Measurements from ENCODE around the gene NEUROG2. TPM values are rescaled to one million over a fixed set of nuclear protein-coding genes. Genes with fewer than 3 reads are reported as not detected.

The NEUROG2 gene
- not detected for total RNA-seq
- not detected for polyA plus RNA-seq (2013, experiment 1 of 2)
- polyA plus RNA-seq (2013, experiment 2 of 2): not detected
- 0 to 0.40 (median 0) reads per million in 172 experiments for total RNA-seq

- H3K4me3 ChIP-seq (ENCODE audit: low read length): peak within 1 kb of the TSS; percentile 63
- intact Hi-C loops (cut with DNase I, micrococcal nuclease): no loop called here
- ATAC-seq (ENCODE audit: poor library complexity) (peak; percentile 5), DNase-seq (no peak)
- H3K27ac Mint-ChIP-seq: peak within 1 kb of the TSS; percentile 28
- H3K36me3 Mint-ChIP-seq (ENCODE audit: low read depth): no peaks in the 10 kb centered on the region
- ChIA-PET POLR2A (interaction anchor here (2.4 kb wide), 1 partner anchor 230 kb away, joined by 5 read pairs; the partner anchor contains the start of gene TIFA), CTCF (interaction anchor here (0.7 kb wide), 1 partner anchor 141 kb away, joined by 3 read pairs; no protein-coding TSS in a partner anchor)
- peaks cover 9 to 36% of the 10 kb centered on the region in 2 experiments for H3K9me3 ChIP-seq (ENCODE audit: control insufficient read depth in 1 of 2, insufficient read depth in 1 of 2, low read length in 2 of 2)
- peaks cover 83 to 98% of the 10 kb centered on the region in 2 experiments for H3K27me3 ChIP-seq (ENCODE audit: control insufficient read depth in 1 of 2, insufficient read depth in 2 of 2, low read length in 2 of 2)
- H3K4me1 ChIP-seq (ENCODE audit: insufficient read depth, low read length): peaks cover 50% of the 10 kb centered on the region
- no peaks in the 10 kb centered on the region for H3K9me3 Mint-ChIP-seq
- H3K4me3 Mint-ChIP-seq: peak within 1 kb of the TSS; percentile 90
- no peak for TF ChIP-seq CTCF (IDR thresholded peaks at IDR 0.05)
- peaks cover 100% of the 10 kb centered on the region for H3K27me3 Mint-ChIP-seq
- no peak within 1 kb of the TSS for H3K27ac ChIP-seq (ENCODE audit: low read depth in 1 of 2, low read length in 2 of 2)
- peaks cover 81% of the 10 kb centered on the region for H3K4me1 Mint-ChIP-seq (ENCODE audit: low read depth)
- H3K36me3 ChIP-seq (ENCODE audit: insufficient read depth, low read length): no peaks in the 10 kb centered on the region
These were observed at the start of gene NEUROG2 for GRCh38 chr4:112516066-112516470. TSS of gene NEUROG2 (minus strand) at chr4:112516180. CDS start at chr4:112515475, 705 bp downstream.

GRCh38 chr4:112564706-112565270, 48.8 kb upstream of the NEUROG2 start:
- H3K27me3 ChIP-seq (ENCODE audit: control insufficient read depth in 1 of 2, insufficient read depth in 2 of 2, low read length in 2 of 2): no peaks in the 10 kb centered on the region
- Mint-ChIP-seq H3K27ac (no peak overlapping the region), H3K4me1 (ENCODE audit: low read depth) (no peaks in the 10 kb centered on the region), H3K27me3 (no peaks in the 10 kb centered on the region), H3K9me3 (no peaks in the 10 kb centered on the region), H3K4me3 (no peak overlapping the region), H3K36me3 (ENCODE audit: low read depth) (peaks cover 25% of the 10 kb centered on the region)
- peaks cover 0 to 4% of the 10 kb centered on the region in 2 experiments for H3K9me3 ChIP-seq (ENCODE audit: control insufficient read depth in 1 of 2, insufficient read depth in 1 of 2, low read length in 2 of 2)
- intact Hi-C loops (cut with DNase I, micrococcal nuclease): no loop called here
- H3K27ac ChIP-seq (ENCODE audit: low read depth in 1 of 2, low read length in 2 of 2): no peak overlapping the region
- no peak for DNase-seq
- TF ChIP-seq CTCF (IDR thresholded peaks at IDR 0.05): no peak
- no peaks in the 10 kb centered on the region for H3K36me3 ChIP-seq (ENCODE audit: insufficient read depth, low read length)
- no peaks in the 10 kb centered on the region for H3K4me1 ChIP-seq (ENCODE audit: insufficient read depth, low read length)
- ChIA-PET POLR2A (no interaction called here), CTCF (no interaction called here)
- no peak overlapping the region for H3K4me3 ChIP-seq (ENCODE audit: low read length)
- ATAC-seq (ENCODE audit: poor library complexity): no peak

GRCh38 chr4:112563431-112564200, 47.6 kb upstream of the NEUROG2 start:
- Histone ChIP-seq H3K4me3 (ENCODE audit: low read length) (no peak overlapping the region), H3K9me3 (ENCODE audit: control insufficient read depth in 1 of 2, insufficient read depth in 1 of 2, low read length in 2 of 2) (peaks cover 0 to 4% of the 10 kb centered on the region in 2 experiments), H3K36me3 (ENCODE audit: insufficient read depth, low read length) (no peaks in the 10 kb centered on the region), H3K27me3 (ENCODE audit: control insufficient read depth in 1 of 2, insufficient read depth in 2 of 2, low read length in 2 of 2) (no peaks in the 10 kb centered on the region), H3K27ac (ENCODE audit: low read depth in 1 of 2, low read length in 2 of 2) (no peak overlapping the region), H3K4me1 (ENCODE audit: insufficient read depth, low read length) (no peaks in the 10 kb centered on the region)
- ATAC-seq (ENCODE audit: poor library complexity) (no peak), DNase-seq (no peak)
- no peak for TF ChIP-seq CTCF (IDR thresholded peaks at IDR 0.05)
- Mint-ChIP-seq H3K27me3 (no peaks in the 10 kb centered on the region), H3K9me3 (no peaks in the 10 kb centered on the region), H3K27ac (no peak overlapping the region), H3K4me3 (no peak overlapping the region), H3K36me3 (ENCODE audit: low read depth) (peaks cover 29% of the 10 kb centered on the region), H3K4me1 (ENCODE audit: low read depth) (no peaks in the 10 kb centered on the region)
- POLR2A ChIA-PET: no interaction called here
- intact Hi-C loops (cut with DNase I, micrococcal nuclease): no loop called here
- CTCF ChIA-PET: no interaction called here

All from CD4-positive, alpha-beta T cell (primary cell).